NCI-H1092 treated with DMSO at 0.1 percent for 48 hours (cell line): ENCODE data around the gene L1TD1.
"Not testable (repeated sequence)": the region's sequence is repeated elsewhere in the genome, so short reads cannot be mapped to it uniquely, and the experiment has no call there.

Source experiments
- DNase-seq: peaks from one replicate; lab custom pipeline; 2025; lab: John Stamatoyannopoulos, UW

The L1TD1 gene, protein sequence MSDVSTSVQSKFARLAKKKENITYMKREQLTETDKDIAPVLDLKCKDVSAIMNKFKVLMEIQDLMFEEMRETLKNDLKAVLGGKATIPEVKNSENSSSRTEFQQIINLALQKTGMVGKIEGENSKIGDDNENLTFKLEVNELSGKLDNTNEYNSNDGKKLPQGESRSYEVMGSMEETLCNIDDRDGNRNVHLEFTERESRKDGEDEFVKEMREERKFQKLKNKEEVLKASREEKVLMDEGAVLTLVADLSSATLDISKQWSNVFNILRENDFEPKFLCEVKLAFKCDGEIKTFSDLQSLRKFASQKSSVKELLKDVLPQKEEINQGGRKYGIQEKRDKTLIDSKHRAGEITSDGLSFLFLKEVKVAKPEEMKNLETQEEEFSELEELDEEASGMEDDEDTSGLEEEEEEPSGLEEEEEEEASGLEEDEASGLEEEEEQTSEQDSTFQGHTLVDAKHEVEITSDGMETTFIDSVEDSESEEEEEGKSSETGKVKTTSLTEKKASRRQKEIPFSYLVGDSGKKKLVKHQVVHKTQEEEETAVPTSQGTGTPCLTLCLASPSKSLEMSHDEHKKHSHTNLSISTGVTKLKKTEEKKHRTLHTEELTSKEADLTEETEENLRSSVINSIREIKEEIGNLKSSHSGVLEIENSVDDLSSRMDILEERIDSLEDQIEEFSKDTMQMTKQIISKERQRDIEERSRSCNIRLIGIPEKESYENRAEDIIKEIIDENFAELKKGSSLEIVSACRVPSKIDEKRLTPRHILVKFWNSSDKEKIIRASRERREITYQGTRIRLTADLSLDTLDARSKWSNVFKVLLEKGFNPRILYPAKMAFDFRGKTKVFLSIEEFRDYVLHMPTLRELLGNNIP

GRCh38 chr1:62194651-62195544, at the start of gene L1TD1:
Gene L1TD1, plus strand, starts transcription at chr1:62194849. Its CDS starts 11,780 bp downstream, at chr1:62206629.
- DNase-seq = no peak

- DNase-seq = no peak
Observed at GRCh38 chr1:62159940-62160348, 34.7 kb upstream of the L1TD1 start.

DNA sequence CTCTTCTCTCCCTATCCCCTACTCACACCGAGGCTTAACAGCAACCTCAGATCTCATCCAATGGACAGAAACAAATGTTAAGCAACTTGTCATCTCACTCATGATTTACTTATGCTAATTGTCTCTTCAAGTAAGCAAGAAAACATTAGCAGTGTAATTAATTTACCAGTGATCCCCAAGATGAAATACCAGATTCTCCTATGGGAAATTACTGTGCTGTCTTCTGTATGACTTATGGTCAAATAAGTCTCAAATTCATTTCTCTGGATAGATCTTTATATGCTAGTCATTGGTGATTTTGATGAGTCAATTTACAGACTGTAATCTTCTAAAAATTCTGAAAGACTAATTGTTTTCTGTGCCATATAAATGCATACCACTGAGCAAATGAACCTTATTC, 32.9 kb upstream of the L1TD1 start:
- DNase-seq = no peak

DNA sequence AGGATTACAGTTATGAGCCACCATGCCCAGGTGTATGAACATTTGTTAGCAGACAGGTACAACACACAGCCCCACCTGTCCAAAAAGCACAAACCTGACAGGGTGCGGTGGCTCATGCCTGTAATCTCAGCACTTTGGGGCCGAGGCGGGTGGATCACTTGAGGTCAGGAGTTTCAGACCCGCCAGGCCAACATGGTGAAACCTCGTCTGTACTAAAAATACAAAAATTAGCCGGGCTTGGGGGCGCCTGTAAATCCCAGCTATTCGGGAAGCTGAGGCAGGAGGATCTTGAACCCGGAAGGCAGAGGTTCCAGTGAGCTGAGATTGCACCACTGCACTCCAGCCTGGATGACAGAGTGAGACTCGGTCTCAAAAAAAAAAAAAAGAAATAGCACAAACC, 24.3 kb upstream of the L1TD1 start:
- not testable (repeated sequence) for DNase-seq

DNA sequence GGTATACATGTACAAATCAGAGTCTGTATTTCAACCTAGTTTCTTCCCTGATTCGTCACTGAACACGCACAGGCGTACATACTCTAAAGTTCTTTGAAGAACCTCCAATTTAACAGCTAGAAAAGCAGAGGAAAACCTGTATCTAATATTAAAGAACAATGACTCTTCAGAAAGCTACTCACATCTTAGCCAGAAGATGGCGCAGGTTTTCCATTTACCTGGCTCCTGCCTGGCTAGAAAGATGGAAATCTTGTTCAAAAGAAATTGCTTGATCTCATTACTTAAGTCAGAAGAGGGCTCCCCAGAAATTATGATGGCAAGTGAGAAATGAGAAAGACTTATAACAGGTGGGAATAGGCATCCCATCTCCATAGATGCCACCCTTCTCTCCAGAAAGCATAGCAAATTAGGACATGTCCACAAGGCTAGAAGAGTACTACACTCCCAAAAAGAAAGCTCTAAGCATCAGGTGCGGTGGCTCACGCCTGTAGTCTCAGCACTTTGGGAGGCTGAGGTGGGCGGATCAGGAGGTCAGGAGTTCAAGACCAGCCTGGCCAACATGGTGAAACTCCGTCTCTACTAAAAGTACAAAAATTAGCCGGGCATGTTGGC, 19.0 kb upstream of the L1TD1 start:
- DNase-seq = peak; percentile 41

DNA sequence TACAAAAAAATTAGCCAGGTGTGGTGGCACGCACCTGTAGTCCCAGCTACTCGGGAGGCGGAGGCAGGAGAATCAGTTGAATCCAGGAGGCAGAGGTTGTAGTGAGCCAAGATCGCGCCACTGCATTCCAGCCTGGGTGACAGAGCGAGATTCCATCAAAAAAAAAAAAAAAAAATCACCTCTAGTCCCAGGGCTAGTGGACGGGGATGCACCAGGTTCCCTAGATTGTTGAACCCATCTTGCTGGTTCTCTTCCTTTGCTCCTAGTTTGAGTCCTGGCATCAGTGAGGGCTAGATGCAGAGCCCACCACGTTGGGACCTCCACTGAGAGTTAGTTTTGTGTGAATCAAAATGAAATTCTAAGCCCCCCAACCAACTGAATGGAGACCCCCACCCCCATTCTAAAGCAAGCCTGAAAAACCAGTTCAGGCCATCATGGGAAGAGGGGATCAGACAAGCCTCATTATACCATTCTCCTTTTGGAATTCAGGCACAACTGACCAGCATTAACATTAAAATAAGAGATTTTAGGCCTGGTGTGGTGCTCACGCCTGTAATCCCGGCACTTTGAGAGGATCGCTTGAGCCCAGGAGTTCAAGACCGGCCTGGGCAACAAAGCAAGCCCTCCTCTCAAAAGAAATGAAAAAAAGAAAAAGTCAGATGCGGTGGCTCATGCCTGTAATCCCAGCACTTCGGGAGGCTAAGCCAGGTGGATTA, 17.9 kb upstream of the L1TD1 start:
- DNase-seq = no peak

GRCh38 chr1:62177621-62178020, 17.0 kb upstream of the L1TD1 start:
- no peak for DNase-seq

DNA sequence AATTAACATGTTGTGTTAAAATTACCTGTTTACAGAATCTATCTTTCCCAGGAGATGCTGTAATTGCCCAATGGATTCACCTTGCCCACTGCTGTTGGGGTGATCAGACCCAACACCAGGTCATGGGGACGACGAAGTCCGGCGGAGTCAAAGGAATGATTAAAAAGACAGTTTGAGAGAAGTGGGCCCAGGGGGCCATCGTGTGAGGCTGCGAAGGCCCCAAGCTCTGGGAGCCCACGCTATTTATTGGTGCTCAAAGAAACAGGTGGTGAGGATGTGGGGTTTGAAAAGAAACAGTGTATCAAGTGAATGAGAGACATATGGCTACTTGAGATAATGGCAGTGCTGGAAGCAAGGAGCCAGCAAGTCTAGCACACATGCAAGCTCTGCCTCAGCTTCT, 16.3 kb upstream of the L1TD1 start:
- DNase-seq = no peak

- not testable (repeated sequence) for DNase-seq
Observed at GRCh38 chr1:62180054-62180453, 14.6 kb upstream of the L1TD1 start.

GRCh38 chr1:62180639-62181038, 14.0 kb upstream of the L1TD1 start:
- no peak for DNase-seq

- no peak for DNase-seq
Observed at GRCh38 chr1:62181532-62181931, 13.1 kb upstream of the L1TD1 start.

- DNase-seq = peak; percentile 11
Observed at GRCh38 chr1:62182157-62182556, 12.5 kb upstream of the L1TD1 start.

DNA sequence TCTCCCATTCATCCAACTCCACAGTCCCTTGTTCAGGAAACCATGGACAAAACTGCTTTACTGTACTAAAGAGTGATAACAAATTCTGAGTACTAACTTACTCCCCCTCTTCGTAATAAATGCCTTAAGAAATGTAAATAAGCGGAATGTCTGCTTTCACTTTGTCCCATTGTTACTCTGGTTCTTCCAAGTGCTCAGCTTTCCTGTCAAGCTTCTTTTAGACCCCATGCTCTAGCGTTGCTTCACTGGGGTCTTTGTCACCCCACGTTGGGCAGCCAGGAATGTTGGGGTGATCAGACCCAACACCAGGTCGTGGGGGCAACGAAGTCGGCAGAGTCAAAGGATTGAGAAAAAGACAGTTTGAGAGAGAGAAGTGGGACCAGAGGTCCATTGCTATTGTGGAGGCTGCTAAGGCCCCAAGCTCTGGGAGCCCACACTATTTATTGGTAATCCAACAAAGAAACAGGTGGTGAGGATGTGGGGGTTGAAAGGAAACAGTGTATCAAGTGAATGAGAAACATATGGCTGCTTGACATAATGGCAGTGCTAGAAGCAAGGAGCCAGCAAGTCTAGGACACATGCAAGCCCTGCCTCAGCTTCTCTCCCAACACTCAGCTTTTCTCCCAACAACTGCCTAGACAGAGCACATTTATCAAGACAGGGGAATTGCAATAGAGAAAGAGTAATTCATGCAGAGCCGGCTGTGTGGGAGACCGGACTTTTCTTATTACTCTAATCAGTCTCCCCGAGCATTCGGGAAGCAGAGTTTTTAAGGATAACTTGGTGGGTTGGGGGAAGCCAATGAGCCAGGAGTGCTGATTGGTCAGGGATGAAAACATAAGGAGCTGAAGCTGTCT, 11.3 kb upstream of the L1TD1 start:
- DNase-seq = not testable (repeated sequence)

DNA sequence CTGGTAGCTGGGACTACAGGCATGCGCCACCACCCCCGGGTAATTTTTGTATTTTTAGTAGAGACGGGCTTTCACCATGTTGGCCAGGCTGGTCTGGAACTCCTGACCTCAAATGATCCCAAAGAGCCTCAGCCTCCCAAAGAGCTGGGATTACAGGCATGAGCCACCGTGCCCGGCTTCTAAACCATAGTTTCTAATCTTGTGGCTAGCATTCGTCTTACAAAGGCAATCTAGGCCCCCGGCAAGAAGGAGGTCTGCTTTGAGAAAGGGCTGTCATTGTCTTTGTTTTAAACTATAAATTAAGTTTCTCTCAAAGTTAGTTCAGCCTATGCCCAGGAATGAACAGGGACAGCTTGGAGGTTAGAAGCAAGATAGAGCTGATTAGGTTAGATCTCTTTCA, 10.3 kb upstream of the L1TD1 start:
- DNase-seq = no peak

DNA sequence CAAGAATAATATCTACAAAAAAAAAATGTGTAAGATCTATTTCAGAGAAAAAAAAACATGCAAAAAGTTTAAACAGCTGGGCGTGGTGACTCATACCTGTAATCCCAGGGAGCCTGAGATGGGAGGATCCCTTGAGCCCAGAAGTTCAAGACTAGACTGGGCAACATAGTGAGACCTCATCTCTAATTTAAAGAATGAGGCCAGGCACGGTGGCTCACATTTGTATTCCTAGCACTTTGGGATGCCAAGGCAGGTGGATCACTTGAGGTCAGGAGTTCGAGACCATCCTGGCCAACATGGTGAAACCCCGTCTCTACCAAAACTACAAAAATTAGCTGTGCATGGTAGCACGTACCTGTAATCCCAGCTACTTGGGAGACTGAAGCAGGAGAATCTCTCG, 9.4 kb upstream of the L1TD1 start:
- not testable (repeated sequence) for DNase-seq

DNA sequence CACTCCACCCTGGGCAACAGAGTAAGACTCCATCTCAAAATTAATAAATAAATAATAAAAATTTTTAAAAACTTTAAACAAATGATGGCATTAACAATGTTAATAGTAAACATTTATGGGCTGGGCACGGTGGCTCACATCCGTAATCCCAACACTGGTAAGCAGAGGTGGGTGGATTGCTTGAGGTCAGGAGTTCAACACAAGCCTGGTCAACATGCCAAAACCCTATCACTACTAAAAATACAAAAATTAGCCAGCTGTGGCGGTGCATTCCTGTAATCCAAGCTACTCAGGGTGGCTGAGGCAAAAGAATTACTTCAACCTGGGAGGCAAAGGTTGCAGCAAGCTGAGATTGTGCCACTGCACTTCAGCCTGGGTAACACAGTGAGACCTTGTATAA, 9.0 kb upstream of the L1TD1 start:
- no peak for DNase-seq

DNA sequence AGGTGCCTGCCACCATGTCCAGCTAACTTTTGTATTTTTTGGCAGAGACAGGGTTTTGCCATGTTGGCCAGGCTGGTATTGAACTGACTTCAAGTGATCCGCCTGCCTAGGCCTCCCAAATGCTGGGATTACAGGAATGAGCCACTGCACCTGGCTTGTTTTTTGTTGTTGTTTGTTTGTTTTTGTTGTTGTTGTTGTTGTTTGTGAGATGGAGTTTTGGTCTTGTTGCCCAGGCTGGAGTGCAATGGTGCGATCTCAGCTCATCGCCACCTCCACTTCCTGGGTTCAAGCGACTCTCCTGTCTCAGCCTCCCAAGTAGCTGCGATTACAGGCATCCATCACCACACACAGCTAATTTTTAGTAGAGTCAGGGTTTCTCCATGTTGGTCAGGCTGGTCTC, 7.1 kb upstream of the L1TD1 start:
- DNase-seq = no peak

GRCh38 chr1:62188111-62188510, 6.5 kb upstream of the L1TD1 start:
- no peak for DNase-seq

DNA sequence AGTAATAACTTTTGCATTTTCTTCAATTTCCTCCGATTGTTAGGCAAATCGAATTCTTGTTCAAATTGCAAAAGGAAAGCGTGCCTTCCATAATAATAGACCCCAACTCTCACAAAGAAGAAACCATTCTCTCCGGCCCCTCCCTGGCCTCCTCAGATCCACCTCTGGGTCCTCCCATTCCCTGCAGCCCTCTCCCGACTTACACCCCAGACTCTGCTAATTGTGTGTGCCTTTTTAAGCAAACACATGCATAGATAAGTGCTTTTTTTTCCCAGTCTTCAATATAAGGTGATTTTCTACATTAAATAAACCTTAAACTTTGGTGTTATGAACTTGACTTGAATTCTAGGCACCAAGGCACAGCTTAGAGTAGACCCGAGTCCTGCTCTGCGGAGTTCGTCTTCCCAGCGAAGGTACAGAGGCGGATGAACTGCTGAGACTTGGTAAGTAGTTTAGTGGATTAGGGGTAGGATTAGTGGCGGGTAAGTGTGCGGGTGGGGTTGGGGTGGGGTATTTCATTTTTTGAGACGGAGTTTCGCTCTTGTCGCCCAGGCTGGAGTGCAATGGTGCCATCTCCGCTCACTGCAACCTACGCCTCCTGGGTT, 1.5 kb downstream of the L1TD1 start:
- DNase-seq = no peak
